GM08714 (cell line): ENCODE data around the gene UBE2D1.

ENCODE experiments used
- H3K4me3 ChIP-seq: fragments of 200-500 bp; sonication (Bioruptor generic); 2 replicates; pipeline ENCODE4 v1.5.1; 2014; ENCODE audit warnings: mild to moderate bottlenecking, low read length, inconsistent platforms
- ZNF274 ChIP-seq: IDR thresholded peaks from 2 replicates; pipeline ENCODE4 v1.6.1; 2012; ENCODE audit warnings: mild to moderate bottlenecking, low read depth, low read length

The UBE2D1 gene

DNA sequence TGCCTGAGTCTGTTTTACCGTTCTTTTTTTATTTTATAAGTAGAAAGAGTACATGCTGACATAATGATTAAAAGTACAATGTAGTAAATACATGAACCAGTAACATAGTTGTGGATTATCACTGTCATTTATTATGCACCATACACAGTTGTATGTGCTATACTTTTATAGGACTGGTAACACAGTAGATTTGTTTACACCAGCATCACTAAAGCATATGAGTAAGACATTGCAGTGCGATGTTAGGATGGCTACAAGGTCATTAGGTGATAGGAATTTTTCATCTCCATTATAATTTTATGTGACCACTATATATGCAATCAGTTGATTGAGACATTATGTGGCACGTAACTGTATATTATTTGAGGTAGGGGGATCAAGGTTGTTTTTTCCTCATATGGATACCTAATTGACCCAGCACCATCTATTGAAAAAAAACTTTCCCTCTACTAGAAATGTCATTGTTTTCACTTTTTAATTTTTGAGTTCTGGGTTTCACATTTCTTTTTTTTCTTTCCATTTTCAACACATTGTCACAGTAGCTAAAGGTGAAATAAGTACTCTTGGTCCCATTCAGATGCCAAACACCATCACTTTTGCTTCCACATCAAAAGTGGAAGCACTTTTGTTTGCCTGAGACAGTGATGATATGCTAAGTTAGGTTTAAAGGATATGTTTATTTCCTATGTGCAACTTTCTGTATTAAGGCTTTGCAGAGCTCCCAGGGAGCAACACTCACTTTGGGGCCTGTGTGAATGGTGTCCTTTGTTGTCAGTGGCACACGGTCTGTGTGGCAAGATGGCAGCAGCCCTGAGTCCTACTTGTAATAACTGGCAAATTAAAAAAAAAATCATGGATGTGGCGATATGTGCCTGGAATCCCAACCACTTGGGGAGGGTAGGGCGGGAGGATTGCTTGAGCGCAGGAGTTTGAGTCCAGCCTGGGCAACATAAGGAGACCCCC lies 17.1 kb downstream of the UBE2D1 start:
- H3K4me3 ChIP-seq = no peak overlapping the region
- no peak for TF ChIP-seq ZNF274

DNA sequence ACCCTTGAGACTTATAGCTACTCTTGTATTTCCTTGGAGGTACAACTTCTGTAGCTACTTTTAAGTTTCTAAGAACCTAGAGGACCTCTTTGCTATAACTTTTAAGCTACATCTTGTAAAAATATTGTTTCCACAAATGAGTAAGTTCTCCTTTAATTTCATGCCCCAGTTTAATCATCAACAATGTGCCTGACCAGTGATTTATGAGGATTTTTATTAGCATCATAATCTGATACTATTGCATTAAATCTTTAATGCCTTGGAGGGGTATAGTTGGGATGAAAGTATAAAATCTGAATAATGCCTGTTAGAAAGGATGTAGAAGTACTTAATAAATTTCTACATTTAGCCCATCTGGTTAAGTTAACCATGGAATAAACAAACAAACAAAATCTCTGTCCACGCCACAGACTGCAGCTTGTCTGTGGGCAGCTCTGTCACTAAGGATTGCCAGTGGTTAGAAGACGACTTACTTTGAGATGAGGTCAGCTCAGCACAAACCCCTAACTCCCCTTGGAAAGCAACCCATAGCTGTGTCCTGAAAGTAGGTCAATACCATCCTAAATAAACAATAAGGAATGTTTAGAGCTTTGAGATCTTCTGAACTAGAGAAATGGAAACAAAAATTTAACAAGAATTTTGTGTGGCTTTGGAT lies 18.3 kb downstream of the UBE2D1 start:
- no peak overlapping the region for H3K4me3 ChIP-seq

DNA sequence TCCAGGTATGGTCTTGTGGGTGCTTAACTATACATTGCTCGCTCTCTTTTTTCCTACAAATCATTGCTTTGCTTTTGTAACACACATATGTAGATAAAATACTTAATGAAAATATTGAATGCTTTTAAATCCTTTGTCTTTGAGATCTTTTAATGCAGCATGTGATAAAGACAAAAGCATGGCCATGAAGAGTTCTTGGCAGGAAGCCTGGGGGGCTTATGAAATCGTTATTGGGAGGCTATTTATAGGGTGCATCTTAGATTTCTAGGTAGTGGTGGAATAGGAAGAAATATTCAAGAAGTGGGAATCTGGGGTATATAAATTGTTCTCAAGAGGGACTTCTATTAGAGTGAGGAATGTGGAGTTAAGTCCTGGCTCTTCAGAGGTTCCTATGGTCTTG lies 21.9 kb downstream of the UBE2D1 start:
- no peak overlapping the region for H3K4me3 ChIP-seq
- no peak for TF ChIP-seq ZNF274

More for the DNA sequence above, 18.3 kb downstream of the UBE2D1 start:
- TF ChIP-seq ZNF274 = no peak

DNA sequence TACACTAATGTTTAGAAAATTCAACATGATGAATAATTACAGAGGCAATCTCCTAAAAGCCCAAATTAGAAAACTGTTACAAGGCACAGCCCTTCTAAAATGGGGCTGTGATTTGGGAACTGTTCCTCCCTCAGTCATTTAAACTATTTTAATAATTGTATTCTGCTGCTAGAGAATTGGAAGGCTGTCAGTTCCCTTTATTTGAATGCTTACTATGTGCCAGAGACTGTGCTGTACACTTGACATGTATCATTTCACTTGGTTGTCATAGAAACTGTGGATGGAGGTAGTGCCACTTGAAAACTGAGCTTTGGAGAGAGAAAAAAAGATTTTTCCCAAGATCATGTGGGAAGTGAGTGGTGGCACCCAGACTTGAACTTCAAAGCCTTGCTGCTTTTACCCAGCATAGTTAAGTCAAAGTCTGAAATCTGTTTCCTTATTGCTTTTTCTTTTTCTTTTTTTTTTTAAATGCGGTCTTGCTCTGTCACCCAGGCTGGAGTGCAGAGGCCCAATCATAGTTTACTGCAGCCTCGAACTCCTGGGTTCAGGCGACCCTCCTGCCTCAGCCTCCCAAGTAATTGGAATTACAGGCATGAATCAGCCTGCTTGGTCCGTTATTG lies 23.6 kb downstream of the UBE2D1 start:
- no peak overlapping the region for H3K4me3 ChIP-seq
- TF ChIP-seq ZNF274 = no peak

DNA sequence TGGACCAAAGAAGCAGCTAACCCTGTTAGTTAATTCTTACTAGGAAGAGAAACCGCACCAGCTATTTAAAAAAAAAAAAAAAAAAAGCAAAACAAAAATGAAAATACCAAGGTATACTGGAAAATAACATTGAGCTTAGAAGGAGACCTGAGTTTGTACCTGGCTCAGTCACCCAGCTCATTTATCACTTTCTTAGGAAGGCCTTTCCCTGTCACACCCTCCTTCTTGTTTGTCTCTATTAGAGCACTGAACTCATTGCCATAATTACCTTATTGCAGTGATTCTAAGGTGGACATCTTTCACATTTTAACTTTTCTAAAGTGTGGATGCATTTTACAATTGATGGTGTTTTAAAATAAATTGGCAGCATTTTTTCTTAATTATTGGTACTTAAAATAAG lies 24.1 kb downstream of the UBE2D1 start:
- no peak overlapping the region for H3K4me3 ChIP-seq
- TF ChIP-seq ZNF274 = no peak

DNA sequence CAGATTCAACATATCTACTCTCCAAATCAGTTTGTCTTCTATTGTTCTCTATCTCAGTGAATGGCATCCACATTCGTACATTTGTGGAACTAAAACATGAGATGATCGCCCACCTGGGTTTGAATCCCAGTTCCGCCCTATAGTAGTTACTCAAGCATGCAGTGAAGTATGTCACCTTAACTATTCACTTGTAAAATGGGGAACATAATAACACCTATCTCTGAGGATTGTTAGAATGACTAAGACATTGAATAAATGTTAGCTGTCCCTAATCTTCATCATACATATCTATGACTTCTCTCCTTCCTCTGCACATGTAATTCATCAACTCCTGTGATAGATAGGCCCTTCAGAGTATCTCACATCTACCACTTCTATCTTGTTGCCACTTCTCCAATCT lies 24.7 kb downstream of the UBE2D1 start:
- no peak for TF ChIP-seq ZNF274
- no peak overlapping the region for H3K4me3 ChIP-seq

DNA sequence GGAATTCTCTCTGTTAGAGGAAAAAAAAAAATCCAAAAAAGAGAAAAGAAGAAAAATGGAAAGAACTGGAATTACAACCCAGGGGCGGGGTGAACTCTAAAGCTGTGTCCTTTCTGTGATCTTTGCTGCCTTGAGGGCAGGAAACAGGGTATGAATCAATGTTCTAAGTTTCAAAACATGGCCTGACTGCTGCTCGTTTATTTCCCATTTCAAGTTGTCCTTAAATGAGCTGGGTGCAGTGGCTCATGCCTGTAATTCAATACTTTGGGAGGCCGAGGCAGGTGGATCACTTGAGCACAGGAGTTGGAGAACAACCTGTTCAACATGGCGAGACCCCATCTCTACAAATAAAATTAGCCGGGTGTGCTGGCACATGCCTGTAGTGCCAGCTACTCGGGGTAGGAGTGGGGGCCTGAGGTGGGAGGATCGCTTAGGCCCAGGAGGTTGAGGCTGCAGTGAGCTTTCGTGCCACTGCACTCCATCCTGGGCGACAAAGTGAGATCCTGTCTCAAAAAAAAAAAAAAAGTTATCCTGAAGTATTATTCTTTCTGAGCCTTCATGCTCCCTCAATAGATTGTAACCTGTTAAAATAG lies 25.7 kb downstream of the UBE2D1 start:
- H3K4me3 ChIP-seq = no peak overlapping the region
- no peak for TF ChIP-seq ZNF274

DNA sequence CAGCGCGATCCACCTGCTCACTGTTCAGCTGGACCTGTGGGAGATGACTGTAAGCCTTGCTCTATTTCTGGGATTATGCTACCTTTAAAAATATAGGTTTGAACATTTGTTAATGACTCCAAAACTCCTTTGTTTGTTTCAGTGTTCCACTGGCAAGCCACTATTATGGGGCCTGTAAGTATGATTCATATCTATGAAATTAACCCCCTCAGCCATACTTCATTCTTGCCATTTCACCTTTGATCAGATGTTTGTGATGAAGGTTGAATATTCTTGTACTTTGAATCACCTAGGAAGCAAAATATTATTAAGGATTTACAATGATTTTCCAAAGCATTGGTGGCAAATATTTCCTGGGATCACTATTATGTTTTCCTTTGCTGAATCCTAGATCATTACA lies 26.5 kb downstream of the UBE2D1 start:
- no peak for TF ChIP-seq ZNF274
- H3K4me3 ChIP-seq = no peak overlapping the region

DNA sequence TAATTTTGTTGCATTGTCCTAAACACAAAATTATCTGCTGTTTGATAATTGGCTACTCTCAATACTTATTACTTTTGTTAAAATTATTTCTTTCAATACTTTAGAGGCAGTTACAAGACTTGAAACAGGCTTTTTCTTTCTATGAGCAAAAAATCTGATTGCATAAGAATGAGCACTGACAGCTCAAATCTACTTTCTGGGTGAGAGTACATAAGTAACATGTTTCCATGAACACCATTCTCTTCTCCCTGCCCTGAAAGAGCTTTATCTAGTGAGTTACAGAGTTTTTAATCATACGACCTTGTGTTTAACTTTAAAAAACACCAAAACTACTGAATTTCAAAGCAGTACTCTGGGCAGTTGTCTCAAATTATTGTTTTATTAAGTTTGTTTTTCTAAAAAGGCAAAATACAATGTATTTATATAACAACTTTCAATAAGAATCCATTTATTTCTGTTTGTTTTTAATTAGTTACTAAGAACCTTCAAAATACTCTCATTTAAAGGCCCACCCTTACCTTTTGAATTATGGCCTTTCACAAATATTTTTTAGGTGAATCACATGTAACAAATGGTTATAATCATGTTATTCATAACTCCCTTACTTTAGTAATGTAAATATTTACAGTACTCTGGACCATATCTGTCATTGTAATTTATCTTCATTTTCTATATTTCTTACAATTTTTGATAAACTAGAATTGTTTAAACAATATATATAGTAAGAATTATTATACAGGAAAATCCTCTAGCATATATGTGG lies 27.4 kb downstream of the UBE2D1 start:
- no peak for TF ChIP-seq ZNF274
- no peak overlapping the region for H3K4me3 ChIP-seq

DNA sequence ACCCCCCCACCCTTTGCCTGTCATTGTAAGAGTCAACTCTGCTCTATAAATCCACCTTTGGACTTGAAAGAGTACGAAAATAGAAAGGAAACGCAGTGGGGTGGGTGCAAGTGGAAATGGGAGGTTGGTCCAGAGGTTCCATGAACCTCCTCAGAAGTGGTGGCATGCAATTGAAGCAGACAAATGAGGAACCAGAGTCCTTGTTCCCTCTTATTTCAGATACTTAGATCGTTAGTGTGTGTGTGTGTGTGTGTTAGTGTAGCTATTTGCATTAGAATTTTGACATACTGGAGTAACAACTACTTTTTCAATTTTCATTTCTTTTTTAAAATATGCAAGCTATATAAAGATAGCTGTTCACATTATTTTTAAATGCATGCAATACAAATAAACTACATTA lies 32.3 kb downstream of the UBE2D1 start:
- no peak for TF ChIP-seq ZNF274
- no peak overlapping the region for H3K4me3 ChIP-seq

DNA sequence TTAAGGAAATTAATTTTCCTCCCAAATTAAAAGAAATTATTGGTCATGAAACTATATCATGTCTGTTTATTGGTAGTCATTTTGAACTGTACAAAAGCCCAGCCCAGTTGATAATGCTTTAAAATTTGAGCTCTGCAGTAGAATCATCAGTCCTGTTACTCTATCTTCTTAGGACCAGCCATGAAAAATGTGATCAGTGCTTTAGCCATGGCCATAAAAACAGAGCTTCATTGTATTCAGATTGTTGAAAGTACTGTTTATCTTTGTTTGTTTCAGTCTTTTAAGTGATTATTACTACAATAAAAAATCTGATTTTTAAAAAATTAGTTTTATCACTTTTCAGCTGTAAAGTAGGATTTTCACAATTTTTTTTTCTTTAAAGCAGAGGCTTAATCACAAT lies 36.7 kb downstream of the UBE2D1 start:
- TF ChIP-seq ZNF274 = no peak
- no peak overlapping the region for H3K4me3 ChIP-seq

DNA sequence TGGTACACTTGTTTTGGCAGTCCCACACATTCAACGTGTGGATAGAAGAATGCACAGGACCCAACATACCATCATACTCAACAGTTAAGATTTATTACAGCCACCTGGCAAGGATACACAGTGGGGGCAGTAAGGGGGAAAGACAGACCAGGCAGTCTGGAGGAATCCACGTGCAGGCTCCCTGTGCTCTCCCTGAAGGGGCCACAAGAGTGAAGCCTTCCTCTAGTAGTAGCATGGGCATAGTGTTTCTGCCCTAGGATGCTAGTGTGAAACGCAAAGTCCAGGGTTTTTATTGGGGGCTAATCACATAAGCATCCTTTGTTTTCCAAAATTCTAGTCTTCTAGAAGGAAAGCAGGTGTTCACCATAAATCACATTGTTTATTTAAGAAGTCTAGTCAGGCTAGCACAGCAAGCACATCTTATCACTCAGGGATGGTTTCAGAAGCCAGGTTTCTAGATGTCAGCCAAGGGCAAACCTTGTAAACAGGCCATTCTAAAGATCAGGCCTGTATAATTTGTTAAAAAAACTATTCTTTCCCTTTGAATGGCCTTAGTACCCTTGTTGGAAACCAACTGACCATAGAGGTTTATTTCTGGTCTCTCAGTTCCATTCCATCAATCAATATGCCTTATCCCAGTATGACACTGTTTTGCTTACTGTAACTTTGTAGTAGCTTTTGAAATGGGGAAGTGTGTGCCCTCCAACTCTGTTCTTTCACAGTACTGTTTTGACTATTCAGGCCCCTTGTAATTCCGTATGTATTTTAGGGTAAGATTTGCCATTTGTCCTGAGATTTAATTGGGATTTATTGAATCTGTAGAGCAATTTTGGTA lies 38.0 kb downstream of the UBE2D1 start:
- no peak overlapping the region for H3K4me3 ChIP-seq
- no peak for TF ChIP-seq ZNF274

DNA sequence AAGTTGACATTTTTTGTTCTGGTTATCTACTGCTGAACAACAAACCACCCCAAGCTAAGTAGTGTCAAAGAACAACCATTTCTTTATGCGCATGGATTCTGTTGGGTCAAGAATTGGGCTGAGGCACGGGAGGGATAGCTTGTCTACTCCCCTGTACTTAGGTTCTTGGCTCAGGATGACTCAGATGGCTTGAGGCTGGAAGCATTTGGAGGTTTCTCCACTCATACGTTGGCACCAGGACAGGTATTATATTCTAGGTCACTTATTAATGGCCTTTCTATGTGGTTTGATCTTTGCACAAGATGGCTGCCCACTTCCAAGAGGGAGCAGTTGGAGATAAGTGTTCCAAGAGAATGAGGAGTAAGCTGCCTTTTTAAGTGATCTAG lies 38.6 kb downstream of the UBE2D1 start:
- H3K4me3 ChIP-seq = no peak overlapping the region
- no peak for TF ChIP-seq ZNF274
